GM10847 (cell line): ENCODE data around the gene MEIS3.

Source experiments
- POLR2A ChIP-seq: IDR thresholded peaks from 2 replicates; pipeline ENCODE4 v1.6.1; 2011; ENCODE audit not compliant: insufficient read length; ENCODE audit errors: extremely low read depth

The MEIS3 gene

DNA sequence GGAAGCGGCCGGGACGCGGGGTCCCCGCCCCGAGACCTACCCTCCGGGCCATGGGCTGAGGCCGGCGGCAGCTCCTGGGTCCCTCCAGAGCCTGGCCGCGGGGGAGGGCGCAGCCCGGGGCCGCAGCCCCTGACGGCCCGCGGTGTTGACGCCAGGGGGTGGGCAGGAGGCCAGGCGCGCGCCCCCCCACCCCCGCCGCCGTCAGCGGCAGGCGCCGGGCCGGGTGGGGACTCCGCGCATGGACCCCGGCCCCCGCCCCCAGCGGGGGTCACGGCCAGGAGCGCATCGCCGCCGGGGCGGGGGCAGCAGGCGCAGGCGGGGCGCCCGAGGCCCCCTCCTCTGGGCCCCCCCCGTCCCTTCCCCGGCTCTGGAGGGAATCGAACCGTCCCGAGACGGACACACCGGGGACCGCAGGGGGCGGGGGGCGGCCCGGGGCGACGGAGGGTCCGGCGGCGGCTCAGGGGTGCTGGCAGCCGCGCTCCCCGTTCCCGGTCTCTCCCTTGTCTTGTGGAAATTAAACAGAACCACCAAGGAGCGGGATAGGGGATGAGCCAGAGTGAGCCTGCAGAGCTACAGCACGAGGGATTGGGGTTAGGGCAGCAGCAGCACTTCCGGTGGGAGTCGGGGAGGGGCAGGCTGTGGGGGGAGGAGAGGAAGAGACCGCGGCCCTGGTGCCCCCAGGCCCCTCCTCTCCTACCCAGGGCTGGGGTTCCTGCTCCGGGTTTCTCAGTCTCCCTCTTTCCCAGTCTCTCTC is at the start of gene MEIS3:
Gene MEIS3, minus strand, starts transcription at position 498 of the 754 bp plus-strand sequence. Its CDS starts 446 bp downstream, at position 52.
- TF ChIP-seq POLR2A = no peak

DNA sequence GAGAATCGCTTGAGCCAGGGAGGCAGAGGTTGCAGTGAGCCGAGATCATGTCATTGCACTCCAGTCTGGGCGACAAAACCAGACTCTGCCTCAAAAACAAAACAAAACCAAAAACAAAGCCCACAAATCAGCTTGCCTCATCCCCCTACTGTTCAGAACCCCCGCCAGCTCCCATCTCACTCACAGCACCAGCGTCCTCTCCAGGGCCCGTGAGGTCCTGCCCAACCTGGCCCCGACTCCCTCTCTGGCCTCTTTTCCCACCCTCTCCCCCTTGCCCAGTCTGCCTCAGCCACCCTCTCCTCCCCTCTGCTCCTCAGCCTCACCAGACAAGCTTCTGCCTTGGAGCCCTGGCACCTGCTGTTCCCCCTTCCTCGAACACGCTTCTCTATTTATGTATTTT is 48.6 kb upstream of the MEIS3 start:
- no peak for TF ChIP-seq POLR2A

DNA sequence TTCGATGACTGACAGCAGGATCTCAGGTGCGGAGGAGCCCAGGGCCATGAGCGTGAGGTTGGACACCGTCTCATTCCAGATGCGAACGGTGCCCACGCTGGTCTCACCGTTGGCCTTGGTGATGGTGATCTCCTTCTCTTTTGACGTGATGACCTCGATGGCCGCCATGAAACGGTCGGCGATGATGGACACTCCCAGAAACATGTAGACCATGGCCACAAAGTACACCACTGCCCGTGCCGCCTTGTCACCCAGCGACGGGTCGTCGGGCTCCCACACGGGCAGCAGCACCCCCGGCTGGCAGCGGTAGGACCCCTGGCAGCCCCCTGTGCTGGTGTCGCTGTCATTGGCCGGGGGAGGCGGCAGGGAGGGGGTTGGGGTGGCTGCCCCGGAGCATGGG is 46.6 kb upstream of the MEIS3 start:
- TF ChIP-seq POLR2A = no peak

DNA sequence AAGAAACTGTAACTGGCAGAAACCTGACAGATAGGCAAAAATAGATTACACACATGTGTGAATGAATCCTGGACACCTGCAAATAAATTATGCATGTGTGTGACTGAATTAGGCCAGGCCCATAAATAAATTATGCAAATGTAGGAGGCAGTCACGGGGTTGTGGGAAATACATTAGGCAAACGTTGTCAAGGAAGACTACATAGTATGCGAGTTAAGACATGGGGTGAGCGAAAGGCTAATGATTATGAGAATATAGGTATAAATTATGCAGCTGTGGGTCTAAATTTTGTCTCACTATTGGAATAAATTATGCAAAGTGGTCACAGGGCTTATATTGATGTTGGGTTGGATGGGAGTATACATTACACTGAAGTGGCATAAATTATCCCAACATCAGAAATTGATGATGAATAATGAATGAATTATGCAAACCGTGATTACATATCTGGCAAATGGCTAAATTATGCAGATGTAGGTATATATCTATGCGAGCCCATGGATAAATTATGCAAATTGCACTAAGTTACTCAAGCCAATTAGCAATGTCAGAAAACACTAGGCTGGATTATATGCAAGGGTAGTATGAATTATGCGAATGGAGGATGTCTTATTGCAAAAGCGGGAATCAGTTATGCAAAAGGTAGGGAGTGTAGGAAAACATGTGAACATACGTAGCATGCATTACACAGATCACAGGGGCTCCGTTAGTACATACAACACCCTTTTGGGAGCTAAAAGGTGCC is 45.5 kb upstream of the MEIS3 start:
- no peak for TF ChIP-seq POLR2A

DNA sequence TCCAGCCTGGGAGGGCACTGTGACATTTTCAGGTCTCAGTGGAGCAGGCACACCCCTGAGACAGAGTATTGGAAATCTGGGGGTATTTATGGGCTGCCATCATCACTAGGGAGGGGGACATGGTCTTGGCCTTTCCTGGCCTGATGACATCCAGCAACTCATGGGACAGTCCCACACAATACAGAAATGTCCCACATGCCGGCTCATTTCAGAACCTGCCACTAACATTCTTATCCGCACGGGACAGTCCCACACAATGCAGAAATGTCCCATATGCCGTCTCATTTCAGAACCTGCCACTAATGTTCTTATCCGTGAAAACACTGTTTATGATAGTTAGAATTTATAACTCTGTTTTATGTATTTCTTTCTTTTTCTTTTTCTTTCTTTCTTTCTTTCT is 42.5 kb upstream of the MEIS3 start:
- no peak for TF ChIP-seq POLR2A

DNA sequence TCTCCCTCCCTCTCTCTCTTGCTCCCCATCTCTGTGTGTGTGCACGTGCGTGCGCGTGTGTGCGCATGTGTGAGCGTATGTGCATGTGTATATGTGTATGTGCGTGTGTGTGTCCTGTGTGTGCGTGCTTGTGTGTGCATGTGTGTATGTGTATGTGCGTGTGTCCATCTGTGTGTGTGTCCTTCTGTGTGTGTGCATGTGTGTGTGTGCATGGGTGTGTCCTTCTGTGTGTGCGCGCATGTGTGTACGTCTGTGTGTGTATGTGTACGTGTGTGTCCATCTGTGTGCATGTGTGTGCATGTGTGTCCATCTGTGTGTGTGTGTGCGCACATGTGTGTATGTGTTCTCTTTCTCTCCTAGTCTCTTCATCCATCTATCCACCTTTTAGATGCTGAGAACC is 40.1 kb upstream of the MEIS3 start:
- TF ChIP-seq POLR2A = no peak

DNA sequence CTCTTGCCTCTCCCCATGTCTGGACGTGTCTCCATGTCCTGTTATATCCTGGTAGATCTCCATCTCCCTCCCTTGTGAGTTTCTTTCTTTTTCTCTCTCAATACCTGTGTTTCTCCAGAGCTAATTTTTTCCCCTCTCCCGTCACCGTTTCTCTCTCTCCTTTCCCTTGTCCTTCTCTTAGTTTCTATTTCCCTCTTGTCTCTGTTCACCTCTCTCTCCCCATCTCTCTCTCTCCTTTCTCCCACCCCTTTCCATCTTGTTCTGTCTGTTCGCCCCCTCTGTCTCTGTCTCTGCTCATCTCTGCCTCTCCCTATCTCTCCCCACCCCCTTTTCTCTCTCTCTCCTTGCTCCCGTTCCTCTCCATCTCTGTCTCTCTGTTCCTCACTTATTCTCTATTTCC is 39.3 kb upstream of the MEIS3 start:
- no peak for TF ChIP-seq POLR2A

DNA sequence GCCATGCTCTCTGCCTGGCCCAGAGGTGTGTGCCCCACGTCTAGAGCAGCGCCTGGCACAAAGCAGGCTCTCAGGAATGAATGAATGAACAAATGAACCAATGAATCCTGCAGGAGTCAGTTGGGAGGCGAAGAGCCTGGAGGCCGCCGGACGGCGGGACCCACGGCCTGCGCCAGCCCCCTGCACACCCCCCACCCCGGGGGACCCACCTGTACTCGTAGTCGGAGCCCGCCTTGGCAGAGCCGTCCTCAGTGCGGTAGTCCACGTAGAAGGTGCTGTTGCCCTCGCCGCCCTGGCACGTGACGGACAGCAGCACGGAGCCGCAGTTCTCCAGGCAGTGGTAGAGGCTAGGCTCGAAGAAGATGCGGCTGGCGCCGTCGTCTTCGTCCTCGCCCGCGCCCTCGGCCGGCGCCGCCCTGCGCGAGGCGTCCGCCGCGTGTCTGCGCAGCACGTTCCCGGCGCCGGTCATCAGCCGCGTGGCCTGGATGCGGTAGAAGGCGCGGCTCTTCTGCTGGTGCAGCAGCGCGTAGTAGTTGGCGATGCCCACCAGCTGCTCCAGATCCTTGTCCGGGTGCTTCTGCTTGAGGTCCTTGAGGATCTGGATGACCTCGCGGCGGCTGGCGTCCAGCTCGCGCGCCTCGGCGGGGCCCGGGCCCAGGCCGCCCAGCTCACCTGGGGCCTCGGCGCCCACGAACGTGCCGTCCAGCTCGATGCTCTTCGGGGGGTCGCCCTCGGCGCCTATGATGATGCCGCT is 37.6 kb upstream of the MEIS3 start:
- TF ChIP-seq POLR2A = no peak

DNA sequence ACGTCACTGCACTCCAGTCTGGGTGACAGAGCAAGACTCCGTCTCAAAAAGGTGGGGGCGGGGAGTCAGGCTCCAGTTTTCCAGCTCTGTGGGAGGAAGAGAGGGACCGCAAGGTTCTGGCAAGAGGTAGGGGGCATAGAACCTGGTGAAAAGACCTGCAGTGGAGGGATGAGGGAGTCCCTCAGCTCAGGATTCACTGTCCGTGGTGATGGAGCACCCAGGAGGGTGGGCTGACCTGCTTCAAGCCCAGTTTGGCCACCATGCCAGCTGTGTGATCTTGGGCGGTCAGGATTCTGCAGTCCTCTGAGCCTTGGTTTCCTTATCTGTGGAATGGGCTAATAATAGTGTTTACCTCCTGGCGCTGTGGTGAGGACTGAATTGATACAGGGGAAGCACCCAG is 31.2 kb upstream of the MEIS3 start:
- TF ChIP-seq POLR2A = no peak

DNA sequence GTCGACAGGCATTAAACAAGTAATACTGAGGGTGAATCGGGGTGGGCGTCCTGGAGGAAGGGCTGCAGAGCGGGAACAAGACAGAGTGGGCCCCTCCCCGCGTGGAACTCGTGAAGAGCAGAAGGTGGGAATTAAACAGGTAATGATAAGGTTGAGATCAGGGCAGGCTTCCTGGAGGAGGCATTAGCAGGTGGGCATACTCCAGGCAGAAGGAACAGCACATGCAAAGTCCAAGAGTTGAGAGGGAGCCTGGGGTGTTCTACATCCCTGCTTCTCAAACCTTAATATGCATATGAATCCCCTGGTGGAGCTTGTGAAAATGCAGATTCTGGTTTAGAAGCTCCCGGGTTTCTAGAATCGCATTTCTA is 29.0 kb upstream of the MEIS3 start:
- TF ChIP-seq POLR2A = no peak

DNA sequence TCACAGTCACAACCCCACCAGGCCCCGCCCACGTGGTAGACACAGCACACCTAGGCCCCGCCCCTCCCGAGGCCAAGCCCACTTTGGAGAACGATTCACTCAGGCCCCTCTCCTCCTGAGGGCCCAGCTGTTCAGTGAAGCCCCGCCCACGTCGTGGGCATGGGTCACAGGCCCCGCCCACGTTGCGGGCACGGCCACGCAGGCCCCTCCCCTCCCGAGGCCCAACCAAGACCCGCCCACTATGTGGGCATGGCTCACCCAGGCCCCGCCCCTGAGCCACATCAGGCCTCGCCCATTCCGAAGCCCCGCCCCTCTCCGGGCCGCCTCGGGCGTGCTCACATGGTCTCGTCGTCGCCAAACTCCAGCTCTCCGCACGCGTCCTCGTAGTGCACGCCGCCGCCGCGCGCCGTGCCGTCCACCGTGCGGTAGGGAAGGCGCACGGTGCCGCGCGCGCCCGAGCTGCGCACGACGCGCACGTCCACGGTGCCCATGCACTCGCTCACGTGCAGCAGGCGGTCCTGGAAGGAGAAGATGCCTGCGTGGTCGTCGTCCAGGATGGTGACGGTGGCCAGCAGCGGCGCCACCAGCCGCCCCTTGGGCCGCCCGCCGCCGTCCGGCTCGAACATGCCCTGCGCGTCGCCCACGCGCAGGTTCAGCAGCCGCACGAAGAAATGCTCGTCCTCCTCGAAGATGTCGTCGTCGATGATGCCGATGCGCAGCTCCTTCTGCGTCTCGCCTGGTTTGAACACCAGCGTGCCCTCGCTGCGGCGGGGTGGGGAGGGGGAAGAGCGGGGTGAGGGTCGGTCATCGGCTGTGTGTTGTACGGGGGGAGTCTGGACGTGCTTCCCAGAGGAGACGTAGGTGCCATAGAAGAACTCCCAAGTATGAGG is 28.4 kb upstream of the MEIS3 start:
- TF ChIP-seq POLR2A = no peak

DNA sequence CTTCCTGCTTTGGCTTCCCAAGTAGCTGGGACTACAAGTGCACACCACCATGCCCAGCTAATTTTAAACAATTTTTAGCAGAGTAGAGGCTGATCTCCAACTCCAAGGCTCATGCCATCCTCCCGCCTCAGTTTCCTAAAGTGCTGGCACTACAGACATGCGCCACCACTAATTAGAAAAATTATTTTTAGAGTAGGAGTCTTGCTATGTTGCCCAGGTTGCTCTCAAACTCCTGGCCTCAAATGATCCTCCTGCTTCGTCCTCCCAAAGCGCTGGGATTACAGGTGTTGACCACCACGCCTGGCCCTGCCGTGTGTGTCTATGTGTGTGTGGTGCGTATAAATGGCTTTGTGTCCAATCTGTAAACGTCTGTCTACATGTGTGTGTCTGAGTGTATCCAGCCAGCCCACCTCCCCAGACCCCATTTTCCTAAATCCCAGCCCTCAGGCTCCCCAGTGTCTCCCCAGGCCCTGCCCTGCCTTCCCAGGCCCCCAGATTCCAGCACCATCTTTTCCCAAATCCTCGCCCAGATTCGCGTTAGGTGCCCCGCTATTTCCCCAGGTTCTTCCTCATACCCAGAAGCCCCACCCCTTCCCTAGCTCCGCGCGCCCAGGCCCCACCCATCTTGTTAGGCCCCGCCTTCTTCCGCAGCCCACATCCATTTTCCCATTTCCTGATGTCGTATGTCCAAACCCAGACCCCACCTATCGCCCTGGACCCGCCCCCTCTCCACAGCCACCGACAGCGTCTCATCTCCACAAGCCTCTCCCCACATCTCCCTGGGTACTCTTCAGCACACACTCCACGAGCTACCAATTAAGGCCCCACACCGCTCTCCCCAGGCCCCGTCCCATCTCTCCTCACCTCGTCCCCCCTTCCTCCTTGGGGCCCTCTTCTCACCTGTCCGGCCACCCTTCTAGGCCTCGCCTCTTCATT is 27.5 kb upstream of the MEIS3 start:
- TF ChIP-seq POLR2A = no peak

DNA sequence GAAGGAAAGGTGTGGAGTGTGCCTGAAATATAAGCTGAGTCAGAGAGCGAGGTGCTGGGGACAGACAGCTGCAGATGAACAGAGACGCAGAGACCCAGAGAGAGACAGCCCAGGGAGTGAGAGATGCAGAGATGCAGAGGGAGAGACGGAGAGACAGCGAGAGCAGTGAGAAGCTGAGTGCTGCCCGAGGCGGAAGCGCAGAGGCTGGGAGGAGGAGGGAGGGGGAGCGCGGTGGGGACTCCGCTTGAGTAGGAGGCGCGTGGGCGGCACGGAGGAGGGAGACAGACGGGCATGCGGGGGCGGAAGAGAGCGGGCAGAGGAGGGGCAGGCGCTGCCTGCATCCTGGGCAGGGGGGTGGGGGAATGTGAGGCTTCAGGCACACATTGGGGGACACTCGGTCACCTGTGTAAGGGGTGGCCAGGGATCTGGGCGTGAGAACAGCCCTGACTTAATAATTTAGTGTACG is 26.6 kb upstream of the MEIS3 start:
- TF ChIP-seq POLR2A = no peak

DNA sequence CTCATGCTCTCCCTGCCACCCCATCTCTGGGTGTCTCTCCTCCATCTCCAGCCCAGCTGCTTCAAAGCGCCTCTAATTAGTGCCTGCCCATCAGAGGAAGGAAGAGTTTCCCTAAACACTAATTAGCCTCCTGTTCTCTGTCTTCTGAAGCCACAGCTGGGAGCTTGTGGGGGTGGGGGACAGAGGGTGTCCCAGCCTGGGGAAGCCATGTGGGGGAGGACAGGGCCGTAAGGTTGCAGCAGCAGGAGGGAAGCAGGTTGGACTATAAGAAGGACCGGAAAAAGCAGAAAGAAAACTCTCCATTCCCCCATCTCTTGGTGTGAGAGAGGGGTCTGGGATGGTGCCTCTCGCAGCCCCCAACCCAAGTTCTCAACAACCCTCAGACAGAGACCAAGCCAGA is 26.2 kb upstream of the MEIS3 start:
- TF ChIP-seq POLR2A = no peak

DNA sequence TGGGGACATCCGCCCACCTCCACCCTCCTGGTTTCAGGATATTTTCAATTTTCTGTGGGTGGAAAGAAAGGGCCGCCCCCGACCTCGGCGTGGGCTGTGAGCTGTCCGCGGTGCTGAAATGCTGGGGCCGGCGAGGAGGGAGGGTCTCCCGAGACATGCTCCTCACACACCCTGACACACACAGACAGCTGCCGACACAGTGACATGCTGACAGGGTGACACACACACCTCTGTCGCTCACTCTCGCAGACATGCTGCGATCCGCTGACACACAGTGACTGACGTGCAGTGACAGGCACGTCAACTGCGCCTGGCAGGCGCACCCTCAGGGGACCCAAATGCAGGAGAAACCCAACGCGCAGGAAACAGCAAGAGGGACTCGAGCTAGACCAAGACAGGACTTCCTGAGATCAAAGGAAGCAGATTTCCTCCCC is 25.1 kb upstream of the MEIS3 start:
- TF ChIP-seq POLR2A = no peak
